H1 (cell line): ENCODE results near the gene AEBP1. TPM values are rescaled to one million over a fixed set of nuclear protein-coding genes. Genes with fewer than 3 reads are reported as not detected.

Experiments
- CTCF ChIA-PET: fragments of 300-600 bp; sonication (Branson Sonifier 250); formaldehyde crosslinking; loops from one replicate; lab custom pipeline; 2021; ENCODE audit not compliant: partially characterized antibody; lab: Charles Lee
- POLR2A ChIA-PET: fragments of 300-600 bp; sonication (Branson Sonifier 250); formaldehyde crosslinking; loops from one replicate; lab custom pipeline; 2021; ENCODE audit warnings: inconsistent platforms; ENCODE audit not compliant: partially characterized antibody; lab: Charles Lee
- DNase-seq, 2 experiments: peaks; one replicate each; pipeline versions ENCODE4 v3.0.0 to v3.0.0-alpha.2; 2010 to 2022; ENCODE audit warnings: low spot score in 2 of 2, low read depth in 1 of 2, mixed read lengths in 1 of 2
- FAIRE-seq: peaks from 2 replicates; lab custom pipeline; 2011; peaks lifted over from hg19 to GRCh38; lab: Jason Lieb, UNC
- H2AFZ ChIP-seq: 2 replicates; pipeline ENCODE4 v1.8.1; 2012; ENCODE audit warnings: low read length, inconsistent platforms
- H2AK5ac ChIP-seq: 2 replicates; pipeline ENCODE4 v1.6.1; 2013; ENCODE audit warnings: low read depth, low read length
- H2BK120ac ChIP-seq: replicated peaks from 2 replicates; pipeline ENCODE3; 2013; ENCODE audit warnings: low read depth, low read length, inconsistent platforms
- H2BK12ac ChIP-seq: 2 replicates; pipeline ENCODE4 v1.6.1; 2013; ENCODE audit warnings: low read depth, low read length
- H2BK15ac ChIP-seq: 2 replicates; pipeline ENCODE4 v1.6.1; 2013; ENCODE audit warnings: low read length
- H2BK20ac ChIP-seq: 2 replicates; pipeline ENCODE4 v1.6.1; 2013; ENCODE audit warnings: low read length
- H2BK5ac ChIP-seq: 2 replicates; pipeline ENCODE4 v1.6.1; 2013; ENCODE audit warnings: low read depth, low read length
- H3K14ac ChIP-seq: 2 replicates; pipeline ENCODE4 v1.6.1; 2013; ENCODE audit warnings: inconsistent platforms; ENCODE audit not compliant: insufficient read length
- H3K18ac ChIP-seq: 2 replicates; pipeline ENCODE4 v1.6.1; 2013; ENCODE audit warnings: low read length; ENCODE audit errors: extremely low read depth
- H3K23ac ChIP-seq: 2 replicates; pipeline ENCODE4 v1.6.1; 2013; ENCODE audit warnings: inconsistent platforms; ENCODE audit not compliant: insufficient read length
- H3K23me2 ChIP-seq: 2 replicates; pipeline ENCODE4 v1.6.1; 2013; ENCODE audit warnings: low read depth, low read length
- H3K27ac ChIP-seq: 2 replicates; pipeline ENCODE4 v1.6.1; 2011; ENCODE audit warnings: low read depth, low read length, inconsistent platforms
- H3K27me3 ChIP-seq, 4 experiments: replicated peaks in 1 of 4; 1 replicate in 1 of 4; 2 replicates in 3 of 4; pipeline versions ENCODE4 v1.6.1 to v1.8.1; 2011 to 2013; ENCODE audit warnings: low read length in 3 of 4, mild to moderate bottlenecking in 3 of 4, inconsistent platforms in 2 of 4, mixed read lengths in 2 of 4, moderate library complexity in 1 of 4; ENCODE audit not compliant: control insufficient read depth in 3 of 4, insufficient read depth in 3 of 4; ENCODE audit errors: extremely low read depth in 1 of 4
- H3K36me3 ChIP-seq, 4 experiments: 2 replicates each; pipeline versions ENCODE4 v1.6.1 to v1.8.1; 2011 to 2013; ENCODE audit warnings: mild to moderate bottlenecking in 4 of 4, low read length in 3 of 4, moderate library complexity in 2 of 4, control low read depth in 1 of 4, inconsistent platforms in 1 of 4; ENCODE audit not compliant: insufficient read depth in 4 of 4, control insufficient read depth in 2 of 4
- H3K4ac ChIP-seq: replicated peaks from 2 replicates; pipeline ENCODE3; 2013; ENCODE audit warnings: low read length, low read depth, mixed read lengths, inconsistent platforms; ENCODE audit not compliant: insufficient read length
- H3K4me1 ChIP-seq, 4 experiments: replicated peaks in 1 of 4; 1 replicate in 1 of 4; 2 replicates in 3 of 4; pipeline versions ENCODE4 v1.6.1 to v1.8.1; 2011 to 2013; ENCODE audit warnings: low read length in 3 of 4, inconsistent platforms in 2 of 4, mixed read lengths in 1 of 4; ENCODE audit not compliant: insufficient read depth in 4 of 4, control insufficient read depth in 3 of 4
- H3K4me2 ChIP-seq, 2 experiments: 2 replicates each; pipeline versions ENCODE4 v1.6.1 to v1.8.1; 2011 to 2013; ENCODE audit warnings: low read depth in 2 of 2, low read length in 2 of 2, control low read depth in 1 of 2, inconsistent platforms in 1 of 2, mild to moderate bottlenecking in 1 of 2; ENCODE audit not compliant: insufficient read depth in 1 of 2
- H3K4me3 ChIP-seq, 4 experiments: fragments of 200-600, 300-600 bp in 1 of 4; sonication (generic), shearing (Covaris generic), sonication (Bioruptor Twin) in 1 of 4; 2 replicates each; pipeline versions ENCODE4 v1.5.1 to v1.8.1; 2011 to 2016; ENCODE audit warnings: low read length in 4 of 4, low read depth in 3 of 4, control low read depth in 2 of 4, inconsistent platforms in 2 of 4, mild to moderate bottlenecking in 2 of 4, mixed read lengths in 1 of 4, moderate library complexity in 1 of 4; ENCODE audit not compliant: insufficient read depth in 2 of 4; ENCODE audit errors: extremely low read depth in 1 of 4
- H3K56ac ChIP-seq: replicated peaks from 2 replicates; pipeline ENCODE3; 2013; ENCODE audit warnings: low read depth, mild to moderate bottlenecking, mixed read lengths, low read length, inconsistent platforms; ENCODE audit not compliant: insufficient read length
- H3K79me1 ChIP-seq: 2 replicates; pipeline ENCODE4 v1.6.1; 2013; ENCODE audit warnings: low read depth, low read length, control low read depth
- H3K79me2 ChIP-seq, 2 experiments: 2 replicates each; pipeline versions ENCODE4 v1.6.1 to v1.8.1; 2012 to 2013; ENCODE audit warnings: low read length in 2 of 2, mild to moderate bottlenecking in 2 of 2, inconsistent platforms in 1 of 2; ENCODE audit not compliant: insufficient read depth in 2 of 2, control insufficient read depth in 1 of 2
- H3K9ac ChIP-seq, 4 experiments: replicated peaks in 1 of 4; 1 replicate in 1 of 4; 2 replicates in 3 of 4; pipeline versions ENCODE4 v1.6.1 to v1.8.1; 2011 to 2013; ENCODE audit warnings: low read depth in 3 of 4, low read length in 3 of 4, control low read depth in 2 of 4, mild to moderate bottlenecking in 2 of 4, moderate library complexity in 2 of 4, inconsistent platforms in 1 of 4; ENCODE audit errors: extremely low read depth in 1 of 4
- H3K9me3 ChIP-seq, 2 experiments: 2 replicates each; pipeline versions ENCODE4 v1.6.1 to v1.8.1; 2012 to 2013; ENCODE audit warnings: mild to moderate bottlenecking in 2 of 2, moderate library complexity in 2 of 2, control low read depth in 1 of 2, inconsistent platforms in 1 of 2, low read depth in 1 of 2, low read length in 1 of 2, mixed read lengths in 1 of 2; ENCODE audit not compliant: insufficient read depth in 2 of 2
- H4K20me1 ChIP-seq, 2 experiments: replicated peaks in 1 of 2; 2 replicates each; pipeline versions ENCODE3 to v1.8.1; 2011 to 2013; ENCODE audit warnings: inconsistent platforms in 2 of 2, low read length in 2 of 2, mild to moderate bottlenecking in 1 of 2; ENCODE audit not compliant: insufficient read depth in 2 of 2, control insufficient read depth in 1 of 2
- H4K5ac ChIP-seq: 2 replicates; pipeline ENCODE4 v1.6.1; 2013; ENCODE audit warnings: low read length, low read depth, mixed read lengths, inconsistent platforms; ENCODE audit not compliant: insufficient read length
- H4K8ac ChIP-seq: 2 replicates; pipeline ENCODE4 v1.8.0; 2013; ENCODE audit warnings: mild to moderate bottlenecking, moderate library complexity, low read length, inconsistent platforms; ENCODE audit not compliant: insufficient read depth; ENCODE audit errors: extremely low read depth
- H4K91ac ChIP-seq: replicated peaks from 2 replicates; pipeline ENCODE3; 2013; ENCODE audit warnings: low read length, mixed read lengths, inconsistent platforms; ENCODE audit not compliant: insufficient read length
- CHD1 ChIP-seq: IDR thresholded peaks from 2 replicates; pipeline ENCODE4 v1.6.1; 2012; ENCODE audit warnings: low read depth, low read length, improper control_type of control experiment
- GABPA ChIP-seq: IDR thresholded peaks from 2 replicates; pipeline ENCODE4 v1.6.1; 2011; ENCODE audit warnings: mild to moderate bottlenecking, low read length, moderate library complexity, borderline replicate concordance; ENCODE audit not compliant: insufficient read depth
- JUND ChIP-seq: IDR thresholded peaks from 2 replicates; pipeline ENCODE4 v1.6.1; 2011; ENCODE audit warnings: mild to moderate bottlenecking, improper control_type of control experiment, low read length
- KDM4A ChIP-seq: IDR thresholded peaks from one replicate; pipeline ENCODE4 v1.7.1; 2012; ENCODE audit warnings: low read depth, mild to moderate bottlenecking, moderate library complexity, low read length, inconsistent platforms; ENCODE audit not compliant: severe bottlenecking
- PHF8 ChIP-seq: fragments of 200-600 bp; sonication (generic); conservative IDR thresholded peaks from 2 replicates; pipeline ENCODE4 v1.7.1; 2012; ENCODE audit warnings: low read depth, mild to moderate bottlenecking, inconsistent platforms, low read length, moderate library complexity
- RAD21 ChIP-seq, 2 experiments: IDR thresholded peaks in 1 of 2; conservative IDR thresholded peaks in 1 of 2; 2 replicates each; pipeline ENCODE4 v1.6.1; 2011; ENCODE audit warnings: low read depth in 2 of 2, low read length in 2 of 2, improper control_type of control experiment in 1 of 2, inconsistent platforms in 1 of 2, mild to moderate bottlenecking in 1 of 2, moderate library complexity in 1 of 2
- RBBP5 ChIP-seq: IDR thresholded peaks from 2 replicates; pipeline ENCODE4 v1.7.1; 2012; ENCODE audit warnings: low read depth, mild to moderate bottlenecking, inconsistent platforms, low read length, moderate library complexity, borderline replicate concordance
- RFX5 ChIP-seq: IDR thresholded peaks from 2 replicates; pipeline ENCODE4 v1.6.1; 2011; ENCODE audit warnings: low read depth, low read length, improper control_type of control experiment, borderline replicate concordance
- RNF2 ChIP-seq: fragments of 200-900, 300-1000 bp; sonication (generic); IDR thresholded peaks from 2 replicates; pipeline ENCODE4 v1.7.1; 2016; ENCODE audit warnings: borderline replicate concordance, low read depth, mild to moderate bottlenecking, antibody characterized with exemption, low read length; ENCODE audit not compliant: poor library complexity, severe bottlenecking; ENCODE audit errors: missing control alignments
- SIN3A ChIP-seq, 2 experiments: IDR thresholded peaks in 1 of 2; conservative IDR thresholded peaks in 1 of 2; 2 replicates each; pipeline ENCODE4 v1.6.1; 2011 to 2012; ENCODE audit warnings: low read length in 2 of 2, improper control_type of control experiment in 1 of 2, low read depth in 1 of 2, mild to moderate bottlenecking in 1 of 2
- ZNF274 ChIP-seq: IDR thresholded peaks from 2 replicates; pipeline ENCODE4 v1.7.0; 2012; ENCODE audit warnings: low read length, borderline replicate concordance; ENCODE audit errors: extremely low read depth
- WGBS, 2 experiments: shearing (Covaris generic) in 1 of 2; methylation state at CpG; one replicate each; pipeline versions ENCODE4 v1.1.6 to v1.1.7; 2013 to 2015; ENCODE audit warnings: low lambda C conversion rate in 2 of 2, mixed read lengths in 2 of 2, inconsistent platforms in 1 of 2, low coverage in 1 of 2, missing lambda C conversion rate in 1 of 2; ENCODE audit not compliant: insufficient replicate concordance in 2 of 2, insufficient coverage in 1 of 2, insufficient read length in 1 of 2; ENCODE audit errors: extremely low coverage in 1 of 2, missing lambda C conversion rate in 1 of 2; 5-methylcytosine and 5-hydroxymethylcytosine counted together
- polyA plus RNA-seq, 7 experiments: library from polyadenylated mRNA; depleted of rRNA in 3 of 7; stranded (reverse) in 5 of 7; unstranded in 2 of 7; fragments of >200 nt in 5 of 7; fragments of 200-250 nt in 2 of 7; gene quantifications; 1 replicate in 5 of 7; 2 replicates in 1 of 7; 4 replicates in 1 of 7; pipeline versions ENCODE4 v1.2.1 to v1.2.3, GENCODE V29; 2011 to 2013; ENCODE audit warnings: missing spikeins in 2 of 7, mixed read lengths in 2 of 7
- total RNA-seq: library from RNA; stranded (reverse); fragmentation: NEBNext Ultra II Directional; extraction: Animal tissue kit (Norgen Biotek cat#: 25700); gene quantifications from 2 replicates; pipeline ENCODE4 v1.2.1, GENCODE V29; 2021

AEBP1 gene
- total and polyA plus RNA-seq, 2 of the 8 experiments (the other 6 are each of a cell fraction or from before 2014, with no cell fraction given), result 10.4 to 41.2 TPM

DNA sequence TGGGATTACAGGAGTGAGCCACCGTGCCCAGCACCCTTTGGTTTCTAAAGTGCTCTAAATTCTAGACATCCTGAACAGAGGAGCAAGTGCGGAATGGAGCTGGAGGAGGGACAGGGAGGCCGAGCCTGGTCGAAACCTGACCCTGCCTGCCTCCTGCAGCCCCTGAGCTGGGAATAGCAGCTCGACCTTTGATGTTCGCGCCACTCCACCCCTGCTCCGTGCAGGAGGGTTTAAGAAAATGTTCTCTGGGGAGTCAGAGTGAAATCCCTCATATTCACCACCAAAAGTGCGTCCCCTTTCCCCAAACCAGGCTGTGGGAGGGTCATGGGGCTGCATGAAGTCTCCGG, 40.6 kb upstream of the AEBP1 start:
- no peaks in the 10 kb centered on the region for H3K79me1 ChIP-seq
- peaks cover 0 to 18% (median 15%) of the 10 kb centered on the region in 4 experiments; a peak in 6 of 8 replicates for H3K36me3 ChIP-seq
- H4K20me1 ChIP-seq, result peaks cover 5 to 10% of the 10 kb centered on the region in 2 experiments
- no peak overlapping the region for H3K23ac ChIP-seq
- no peak overlapping the region; the same call in 1 of the 2 replicates for H3K18ac ChIP-seq
- H3K4me2 ChIP-seq, result peak overlapping the region; percentile 57 to 62
- H2AFZ ChIP-seq, result no peak overlapping the region
- H3K56ac ChIP-seq, result no peak overlapping the region
- H3K14ac ChIP-seq, result no peak overlapping the region
- no peak overlapping the region; the same call in 1 of the 2 replicates for H4K8ac ChIP-seq
- no peaks in the 10 kb centered on the region for H3K79me2 ChIP-seq
- H2BK120ac ChIP-seq, result no peak overlapping the region
- H3K27ac ChIP-seq, result no peak overlapping the region
- H2BK12ac ChIP-seq, result no peak overlapping the region; the same call in 1 of the 2 replicates
- DNase-seq, result no peak
- no peak overlapping the region for H4K91ac ChIP-seq
- H2BK20ac ChIP-seq, result peak overlapping the region; percentile 80; the same call in 1 of the 2 replicates
- TF ChIP-seq RNF2 (no peak), PHF8 (no peak), RFX5 (no peak), JUND (no peak), RBBP5 (no peak), KDM4A (no peak), SIN3A (conservative IDR thresholded peaks at IDR 0.05 in 1 of 2, IDR thresholded peaks at IDR 0.05 in 1 of 2; ENCODE audit: low read depth in 1 of 2, low read length in 2 of 2) (no peak), ZNF274 (no peak), CHD1 (no peak), GABPA (no peak), RAD21 (IDR thresholded peaks at IDR 0.05 in 1 of 2, conservative IDR thresholded peaks at IDR 0.05 in 1 of 2; ENCODE audit: low read depth in 2 of 2, low read length in 2 of 2) (no peak)
- no peak overlapping the region for H2AK5ac ChIP-seq
- ChIA-PET POLR2A (interaction anchor here (0.7 to 7.1 kb wide), 12 partner anchors 9 to 52 kb away, joined by 3 to 48 read pairs (median 5); partner anchors contain the start of gene AEBP1), CTCF (interaction anchor here (1.1 to 1.9 kb wide), 6 partner anchors 9 to 44 kb away, joined by 3 to 9 read pairs (median 4); partner anchors contain the start of gene DBNL)
- 54% methylated on average over 9 of the region's 10 CpGs; no CpG with 5 or more reads in 1 of the 2 experiments for WGBS, 2 experiments
- peak overlapping the region in 3 of 4 experiments; percentile 16 to 35 (median 17); a peak in 3 of 8 replicates for H3K4me3 ChIP-seq
- H3K27me3 ChIP-seq, result peaks cover 0 to 3% (median 0%) of the 10 kb centered on the region in 4 experiments; a peak in 2 of 7 replicates
- FAIRE-seq, result no peak
- no peak overlapping the region for H4K5ac ChIP-seq
- H3K4me1 ChIP-seq, result peaks cover 9 to 30% (median 26%) of the 10 kb centered on the region in 4 experiments
- H2BK15ac ChIP-seq, result no peak overlapping the region
- H3K9me3 ChIP-seq, result no peaks in the 10 kb centered on the region
- no peaks in the 10 kb centered on the region for H3K23me2 ChIP-seq
- H3K4ac ChIP-seq, result no peak overlapping the region
- no peak overlapping the region for H3K9ac ChIP-seq
- H2BK5ac ChIP-seq, result no peak overlapping the region
